Endothelial cell (in vitro differentiated cells): Measurements from ENCODE around the gene EPOP. TPM values are rescaled to one million over a fixed set of nuclear protein-coding genes. Genes with fewer than 3 reads are reported as not detected.

ENCODE experiments used
- DNase-seq: peaks from one replicate; pipeline ENCODE4 v3.0.0; 2021; ENCODE audit warnings: low spot score
- H3K27ac Mint-ChIP-seq: one replicate; pipeline ENCODE4 v1.8.0; 2021; ENCODE audit warnings: mixed read lengths, inconsistent platforms; ENCODE audit not compliant: unreplicated experiment
- H3K27me3 Mint-ChIP-seq: one replicate; pipeline ENCODE4 v1.8.0; 2021; ENCODE audit warnings: mild to moderate bottlenecking, moderate library complexity, mixed read lengths, inconsistent platforms; ENCODE audit not compliant: unreplicated experiment
- H3K36me3 Mint-ChIP-seq: one replicate; pipeline ENCODE4 v1.8.0; 2021; ENCODE audit warnings: mild to moderate bottlenecking, low read depth, mixed read lengths, inconsistent platforms; ENCODE audit not compliant: unreplicated experiment
- H3K4me1 Mint-ChIP-seq: one replicate; pipeline ENCODE4 v1.8.0; 2021; ENCODE audit warnings: mild to moderate bottlenecking, mixed read lengths, inconsistent platforms; ENCODE audit not compliant: unreplicated experiment
- H3K4me3 Mint-ChIP-seq: one replicate; pipeline ENCODE4 v1.8.0; 2021; ENCODE audit warnings: mild to moderate bottlenecking, mixed read lengths, inconsistent platforms; ENCODE audit not compliant: unreplicated experiment
- H3K9me3 Mint-ChIP-seq: one replicate; pipeline ENCODE4 v1.8.0; 2021; ENCODE audit warnings: mixed read lengths, inconsistent platforms; ENCODE audit not compliant: unreplicated experiment
- total RNA-seq: library from RNA; stranded (reverse); fragmentation: NEBNext Ultra II Directional; extraction: Animal tissue kit (Norgen Biotek cat#: 25700); gene quantifications from one replicate; pipeline ENCODE4 v1.2.1, GENCODE V29; 2021; ENCODE audit not compliant: unreplicated experiment
- TF ChIP-seq, protein P1 (sequence below): fragments of 200-600 bp; sonication (generic); IDR thresholded peaks from one replicate; pipeline ENCODE4 v1.5.0; 2021; ENCODE audit warnings: antibody characterized with exemption; ENCODE audit not compliant: unreplicated experiment

The EPOP gene
- total RNA-seq, 1 donor from 2014 or later: 1.3 TPM

DNA sequence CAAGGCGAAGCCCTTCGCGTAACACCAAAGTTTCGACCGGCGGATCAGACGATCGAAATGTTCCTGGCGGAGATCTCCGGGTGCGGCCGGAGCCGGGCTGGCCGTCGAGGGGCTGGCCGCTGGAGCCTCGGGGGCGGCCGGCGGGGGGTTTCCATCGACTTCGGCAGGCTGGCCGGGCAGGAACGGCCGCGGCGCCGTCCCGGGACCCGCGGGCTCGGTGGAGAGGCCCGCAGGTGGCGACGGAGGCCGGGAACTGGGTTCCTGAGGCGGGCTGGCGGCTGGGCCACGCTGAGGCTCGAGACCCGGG lies 1.1 kb downstream of the EPOP start:
- Mint-ChIP-seq H3K9me3 (no peaks in the 10 kb centered on the region), H3K27ac (no peak overlapping the region), H3K4me3 (no peak overlapping the region), H3K4me1 (peaks cover 19% of the 10 kb centered on the region), H3K36me3 (no peaks in the 10 kb centered on the region), H3K27me3 (peaks cover 30% of the 10 kb centered on the region)
- DNase-seq: peak; percentile 39
- TF ChIP-seq, protein P1, sequence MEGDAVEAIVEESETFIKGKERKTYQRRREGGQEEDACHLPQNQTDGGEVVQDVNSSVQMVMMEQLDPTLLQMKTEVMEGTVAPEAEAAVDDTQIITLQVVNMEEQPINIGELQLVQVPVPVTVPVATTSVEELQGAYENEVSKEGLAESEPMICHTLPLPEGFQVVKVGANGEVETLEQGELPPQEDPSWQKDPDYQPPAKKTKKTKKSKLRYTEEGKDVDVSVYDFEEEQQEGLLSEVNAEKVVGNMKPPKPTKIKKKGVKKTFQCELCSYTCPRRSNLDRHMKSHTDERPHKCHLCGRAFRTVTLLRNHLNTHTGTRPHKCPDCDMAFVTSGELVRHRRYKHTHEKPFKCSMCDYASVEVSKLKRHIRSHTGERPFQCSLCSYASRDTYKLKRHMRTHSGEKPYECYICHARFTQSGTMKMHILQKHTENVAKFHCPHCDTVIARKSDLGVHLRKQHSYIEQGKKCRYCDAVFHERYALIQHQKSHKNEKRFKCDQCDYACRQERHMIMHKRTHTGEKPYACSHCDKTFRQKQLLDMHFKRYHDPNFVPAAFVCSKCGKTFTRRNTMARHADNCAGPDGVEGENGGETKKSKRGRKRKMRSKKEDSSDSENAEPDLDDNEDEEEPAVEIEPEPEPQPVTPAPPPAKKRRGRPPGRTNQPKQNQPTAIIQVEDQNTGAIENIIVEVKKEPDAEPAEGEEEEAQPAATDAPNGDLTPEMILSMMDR: no peak

DNA sequence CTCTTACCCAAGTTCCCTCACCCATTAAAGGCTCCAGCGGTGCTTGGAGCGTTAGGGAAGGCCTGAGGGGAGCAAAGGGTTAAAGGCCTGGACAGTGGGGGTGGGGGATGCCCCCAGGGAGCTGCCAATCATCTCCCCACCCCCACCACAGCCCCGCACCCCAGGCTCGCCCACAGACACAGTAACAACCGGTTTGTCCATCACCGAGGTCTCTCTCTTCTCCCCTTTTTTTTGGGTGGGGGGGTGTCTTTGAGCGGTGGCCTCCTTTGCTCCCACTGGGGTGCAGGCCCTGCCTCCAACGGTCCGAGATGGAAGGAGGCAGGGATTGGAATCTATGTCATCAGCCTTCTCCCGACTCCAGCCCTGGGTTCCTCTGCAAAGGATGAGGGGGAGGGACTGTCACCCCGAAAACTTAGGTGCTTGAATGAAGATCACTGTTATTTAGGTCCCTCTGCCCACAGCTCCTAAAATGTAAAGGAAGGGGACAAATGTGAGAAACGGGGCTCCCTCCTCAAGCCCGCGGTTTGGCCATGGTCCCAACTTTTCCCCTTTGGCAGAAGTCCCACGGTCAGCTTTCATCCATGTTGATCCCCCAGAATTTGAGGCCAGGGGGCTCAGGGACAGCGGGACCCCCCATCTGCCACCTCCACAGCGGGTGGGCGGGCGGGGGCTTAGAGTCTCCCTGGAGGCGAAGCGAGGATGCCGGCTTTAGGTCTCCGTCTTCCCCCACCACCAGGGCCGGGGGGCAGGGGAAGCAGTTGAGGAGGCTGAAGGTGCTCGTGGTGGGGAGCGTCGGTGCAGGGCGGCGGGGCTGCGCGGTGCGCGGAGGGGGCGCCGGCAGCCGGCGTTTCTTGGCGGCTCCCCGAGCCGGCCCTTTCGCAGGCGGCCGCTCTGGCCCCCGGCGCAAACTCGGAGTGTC lies 1.7 kb downstream of the EPOP start:
- Mint-ChIP-seq H3K27ac (no peak overlapping the region), H3K4me3 (no peak overlapping the region)
- DNase-seq: no peak

DNA sequence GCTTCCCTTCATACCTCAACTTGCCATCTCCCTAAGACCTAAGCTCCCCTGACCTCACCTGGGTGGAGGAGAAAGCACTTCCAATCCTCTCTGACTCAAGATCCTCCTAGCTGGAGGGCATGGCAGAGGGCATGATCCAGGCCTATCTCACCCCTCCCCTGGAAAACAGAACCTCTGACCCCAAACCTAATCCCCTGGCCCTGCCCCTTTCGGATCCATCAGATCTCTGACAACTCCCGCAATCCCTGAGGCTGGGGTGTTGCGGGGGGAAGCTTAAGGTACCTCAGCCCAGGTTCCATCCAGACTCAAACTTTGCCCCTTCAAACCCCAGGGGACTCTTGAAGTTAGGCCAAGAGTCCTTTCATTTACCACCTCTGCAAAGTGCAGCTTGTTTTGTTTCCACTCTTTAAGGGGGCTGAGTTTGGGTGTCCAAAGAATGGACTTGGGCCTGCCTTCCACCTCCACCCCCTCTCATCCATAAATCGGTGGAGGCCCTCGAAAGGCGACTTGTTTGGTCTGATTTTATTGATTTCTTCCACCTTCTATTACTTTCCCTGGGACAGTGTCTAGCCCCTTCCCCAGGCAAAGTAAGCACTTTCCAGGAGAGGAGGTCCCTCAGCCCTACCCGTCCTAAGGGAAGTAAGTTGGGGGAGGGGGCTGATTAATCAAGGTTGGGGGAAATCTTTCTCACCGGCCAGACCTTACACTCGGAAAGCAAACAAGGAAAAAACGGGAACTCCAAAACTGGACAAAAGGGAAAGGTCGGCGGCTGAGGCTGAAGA lies 2.6 kb downstream of the EPOP start:
- Mint-ChIP-seq H3K36me3 (no peaks in the 10 kb centered on the region), H3K4me3 (peak overlapping the region; percentile 77), H3K27me3 (peaks cover 39% of the 10 kb centered on the region), H3K9me3 (no peaks in the 10 kb centered on the region), H3K27ac (no peak overlapping the region), H3K4me1 (peaks cover 19% of the 10 kb centered on the region)
- no peak for DNase-seq
- TF ChIP-seq, protein P1: no peak

More for the DNA sequence above, 1.7 kb downstream of the EPOP start:
- H3K4me1 Mint-ChIP-seq: peaks cover 19% of the 10 kb centered on the region
- H3K36me3 Mint-ChIP-seq: no peaks in the 10 kb centered on the region
- no peaks in the 10 kb centered on the region for H3K9me3 Mint-ChIP-seq
- H3K27me3 Mint-ChIP-seq: peaks cover 33% of the 10 kb centered on the region
- TF ChIP-seq, protein P1: no peak

DNA sequence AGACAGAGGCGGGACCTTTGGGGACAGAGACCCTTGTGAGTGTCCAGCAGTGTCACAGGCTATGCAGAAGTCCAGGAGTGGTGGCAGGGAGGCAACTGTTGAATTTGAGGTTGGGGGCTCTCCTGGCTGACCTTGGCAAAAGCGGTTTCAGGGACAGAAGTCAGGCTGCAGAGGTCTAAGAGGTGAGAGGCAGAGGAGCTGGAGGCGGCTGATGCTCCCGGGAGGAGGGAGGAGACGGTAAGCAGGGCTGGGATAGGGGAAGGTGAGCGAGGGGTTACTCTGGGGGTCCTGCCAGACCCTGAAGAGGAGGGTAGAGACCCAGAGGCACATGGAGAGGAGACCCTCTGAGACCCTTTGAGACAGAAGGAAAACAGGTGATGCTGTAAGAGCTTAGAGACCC lies 5.2 kb downstream of the EPOP start:
- no peak for DNase-seq
- H3K4me3 Mint-ChIP-seq: no peak overlapping the region

More for the DNA sequence above, 5.2 kb downstream of the EPOP start:
- Mint-ChIP-seq H3K36me3 (no peaks in the 10 kb centered on the region), H3K4me1 (peaks cover 10% of the 10 kb centered on the region), H3K27ac (no peak overlapping the region), H3K9me3 (no peaks in the 10 kb centered on the region), H3K27me3 (peaks cover 33% of the 10 kb centered on the region)
- TF ChIP-seq, protein P1: no peak
